ENCODE results near the gene POPDC2.

The POPDC2 gene

GRCh38 chr3:119639494-119640350 is 20.7 kb downstream of the POPDC2 start:
- DNase-seq (ENCODE audit: low spot score): no peak

DNA sequence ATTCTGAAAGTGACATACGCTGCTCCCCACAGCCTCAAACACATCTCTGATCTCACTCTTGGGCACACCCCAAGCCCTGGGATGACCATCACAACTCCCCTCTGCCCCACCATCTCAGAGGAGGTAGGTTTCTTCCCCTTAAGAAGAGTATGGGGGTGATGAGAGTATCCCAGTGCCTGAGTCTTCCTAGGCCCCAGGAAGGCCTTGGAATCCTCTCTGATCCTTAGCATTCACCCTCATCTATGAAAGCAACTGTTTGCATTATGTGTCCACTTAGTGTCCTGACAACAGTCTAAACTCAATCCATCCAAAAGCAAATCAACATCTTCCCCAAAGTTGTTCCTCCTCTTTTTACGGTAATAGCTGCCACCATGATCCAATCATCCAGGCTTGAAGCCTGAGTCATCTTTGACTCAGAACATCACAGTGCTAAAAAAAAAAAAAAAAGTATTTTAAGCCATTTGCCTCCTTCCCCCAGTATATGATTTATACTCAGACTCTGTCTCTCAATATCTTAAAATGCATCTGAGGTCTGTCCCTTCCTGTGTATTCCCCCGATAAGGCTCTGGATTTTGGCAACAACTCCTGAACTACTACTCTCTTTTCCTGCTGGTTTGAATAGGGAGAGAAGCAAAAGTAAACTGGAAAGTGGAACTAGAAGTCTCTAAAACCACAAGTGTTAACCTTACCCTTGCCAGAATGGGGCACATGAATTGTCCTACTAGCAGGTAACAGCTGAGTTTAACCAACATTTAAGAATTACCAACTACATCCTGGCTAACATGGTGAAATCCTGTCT is 22.5 kb downstream of the POPDC2 start:
- peak; percentile 80 for DNase-seq (ENCODE audit: low spot score)

DNA sequence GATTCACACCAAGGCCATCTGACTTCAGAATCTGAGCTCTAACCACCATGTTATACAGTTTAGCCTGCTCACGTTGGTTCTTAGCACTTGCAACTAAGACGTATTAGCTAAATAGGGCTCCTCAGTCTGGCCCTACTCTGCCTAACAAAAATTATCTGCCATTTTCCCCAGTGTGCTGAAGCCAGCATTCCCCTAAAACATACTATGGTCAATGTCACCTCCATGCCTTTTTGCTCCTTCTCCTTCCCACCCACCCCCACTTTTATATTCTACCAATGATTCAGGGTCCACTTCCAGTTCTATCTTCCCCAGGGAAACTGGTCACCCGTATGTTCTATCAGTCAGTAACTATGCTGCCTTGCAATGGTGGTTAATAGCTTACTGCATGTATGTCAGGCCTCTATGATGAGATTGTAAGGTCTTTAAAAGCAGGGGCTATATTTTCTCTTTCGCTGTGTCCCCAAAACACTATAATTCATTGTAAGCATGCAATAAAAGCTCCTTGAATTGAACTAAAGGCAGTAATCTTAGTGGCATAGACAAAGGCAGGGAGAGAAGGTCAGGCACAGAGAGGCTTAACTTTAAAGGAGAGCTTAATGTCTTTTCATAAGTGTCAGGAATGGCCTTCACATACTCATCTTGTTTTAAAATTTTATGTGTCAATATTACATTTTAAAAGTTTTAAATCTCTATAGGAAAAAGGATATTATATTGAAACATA is 23.3 kb downstream of the POPDC2 start:
- no peak for DNase-seq (ENCODE audit: low spot score)

DNA sequence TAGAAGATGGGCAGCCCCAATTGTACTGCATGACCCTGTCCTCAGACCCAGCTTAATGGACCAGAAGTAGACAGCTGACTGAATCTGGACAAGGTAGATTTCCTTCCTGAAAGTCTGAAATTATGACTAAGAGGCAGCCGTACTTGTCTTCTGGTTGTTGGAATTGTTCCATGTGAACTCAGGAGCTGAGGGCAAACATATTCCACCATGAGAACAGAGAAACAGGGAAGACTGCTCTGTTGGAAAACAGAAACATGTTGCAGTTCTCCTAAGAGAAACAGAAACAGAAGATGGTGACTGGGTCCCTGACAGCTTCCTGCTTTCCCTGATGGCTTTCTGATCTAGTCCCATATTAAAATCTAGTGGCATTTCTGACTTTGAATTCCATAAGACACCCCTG is 24.1 kb downstream of the POPDC2 start:
- DNase-seq (ENCODE audit: low spot score): no peak

- no peak for DNase-seq (ENCODE audit: low spot score)
Observed at GRCh38 chr3:119635719-119636118, 24.7 kb downstream of the POPDC2 start.

GRCh38 chr3:119632829-119633228 is 27.6 kb downstream of the POPDC2 start:
- no peak for DNase-seq (ENCODE audit: low spot score)

GRCh38 chr3:119632216-119632615 is 28.2 kb downstream of the POPDC2 start:
- no peak for DNase-seq (ENCODE audit: low spot score)

- DNase-seq (ENCODE audit: low spot score): no peak
Observed at GRCh38 chr3:119631516-119631915, 28.9 kb downstream of the POPDC2 start.

- DNase-seq (ENCODE audit: low spot score): no peak
Observed at GRCh38 chr3:119630880-119631329, 29.5 kb downstream of the POPDC2 start.

GRCh38 chr3:119630128-119630879 is 30.1 kb downstream of the POPDC2 start:
- peak; percentile 84 for DNase-seq (ENCODE audit: low spot score)

DNA sequence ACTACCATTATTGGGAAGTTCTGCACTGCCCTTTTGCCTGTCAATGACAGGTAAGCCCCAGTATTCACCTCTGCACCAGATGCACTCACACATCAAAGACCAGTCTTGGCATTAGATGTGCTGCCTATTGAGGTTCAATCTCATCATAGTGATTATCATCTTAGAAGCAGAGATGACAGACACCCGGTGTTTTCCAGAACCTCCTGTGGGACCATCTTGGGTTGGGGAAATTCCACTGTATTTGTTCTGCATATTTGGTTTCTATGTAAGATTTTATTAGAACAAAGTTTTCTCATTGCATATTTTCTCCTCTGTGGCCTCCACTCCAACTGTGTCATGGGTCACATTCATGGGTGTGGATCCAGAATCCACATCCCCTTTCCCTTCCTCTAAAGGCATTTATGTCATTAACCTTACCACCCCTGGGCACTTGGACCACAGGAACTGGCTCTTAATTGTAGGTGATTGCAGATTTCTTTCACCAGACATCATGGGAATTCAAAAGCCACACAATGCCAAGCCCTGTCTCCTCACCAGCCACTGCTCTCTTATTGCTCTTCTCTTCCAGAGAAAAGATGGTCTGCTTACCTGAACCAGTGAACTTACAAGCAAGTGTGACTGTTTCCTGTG is 31.5 kb downstream of the POPDC2 start:
- DNase-seq (ENCODE audit: low spot score): peak; percentile 46

- DNase-seq (ENCODE audit: low spot score): no peak
Observed at GRCh38 chr3:119628390-119628789, 32.0 kb downstream of the POPDC2 start.

DNA sequence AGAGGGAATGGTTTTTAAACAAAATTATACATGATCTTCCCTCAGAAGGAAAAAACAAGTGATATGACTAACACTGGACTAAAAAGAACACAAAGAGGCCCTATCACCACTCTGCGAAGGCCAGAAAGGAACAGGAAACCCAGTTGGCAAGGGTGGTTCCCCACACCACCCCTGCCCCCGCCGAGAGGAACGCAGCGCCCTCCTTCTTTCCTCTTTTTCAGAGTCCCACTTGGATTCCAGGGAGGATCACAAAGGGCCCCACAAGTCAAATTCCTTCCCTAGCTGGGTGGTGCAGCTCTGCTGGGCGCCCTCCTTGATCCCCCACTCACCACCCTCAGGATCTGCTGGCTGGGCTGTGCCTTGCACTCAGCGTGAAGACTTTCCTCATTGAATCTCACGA is 32.9 kb downstream of the POPDC2 start:
- DNase-seq (ENCODE audit: low spot score): no peak

- DNase-seq (ENCODE audit: low spot score): no peak
Observed at GRCh38 chr3:119626196-119626595, 34.2 kb downstream of the POPDC2 start.

DNA sequence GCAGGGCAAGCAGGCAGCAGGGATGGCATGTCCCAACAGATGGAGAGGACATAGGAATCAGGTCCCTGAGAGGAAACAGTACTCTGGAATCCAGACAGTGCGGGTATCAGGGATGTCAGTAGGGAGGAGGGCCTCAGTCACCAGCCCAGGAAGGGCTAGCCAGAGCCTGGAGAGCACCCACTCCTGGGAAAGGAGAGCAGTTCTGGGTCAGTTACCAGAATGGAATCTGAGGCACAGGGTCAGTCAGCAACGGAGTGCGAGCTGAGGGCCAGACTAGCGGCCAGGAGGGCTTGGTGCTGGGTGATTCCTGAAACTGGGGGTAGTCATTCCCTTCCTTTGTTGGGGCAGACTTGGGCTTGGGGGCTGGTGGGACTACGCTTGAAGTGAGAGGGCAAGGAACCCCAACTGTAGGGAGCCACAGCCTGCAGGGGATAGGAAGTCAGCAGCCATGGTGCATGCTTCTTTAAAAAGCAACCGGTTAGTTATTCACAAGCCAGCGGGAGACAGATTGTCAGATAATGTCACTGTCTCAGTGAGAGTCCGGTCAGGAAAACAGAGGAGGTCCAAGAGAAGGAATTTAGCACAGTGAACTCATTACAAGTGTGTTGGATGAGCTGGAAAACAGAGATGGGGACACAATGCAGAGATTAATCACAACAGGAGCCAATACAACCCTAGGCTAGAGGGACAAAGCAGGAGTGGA is 34.8 kb downstream of the POPDC2 start:
- no peak for DNase-seq (ENCODE audit: low spot score)

GRCh38 chr3:119624002-119624720 is 36.2 kb downstream of the POPDC2 start:
- DNase-seq (ENCODE audit: low spot score): no peak

- DNase-seq (ENCODE audit: low spot score): no peak
Observed at GRCh38 chr3:119620899-119621298, 39.5 kb downstream of the POPDC2 start.

DNA sequence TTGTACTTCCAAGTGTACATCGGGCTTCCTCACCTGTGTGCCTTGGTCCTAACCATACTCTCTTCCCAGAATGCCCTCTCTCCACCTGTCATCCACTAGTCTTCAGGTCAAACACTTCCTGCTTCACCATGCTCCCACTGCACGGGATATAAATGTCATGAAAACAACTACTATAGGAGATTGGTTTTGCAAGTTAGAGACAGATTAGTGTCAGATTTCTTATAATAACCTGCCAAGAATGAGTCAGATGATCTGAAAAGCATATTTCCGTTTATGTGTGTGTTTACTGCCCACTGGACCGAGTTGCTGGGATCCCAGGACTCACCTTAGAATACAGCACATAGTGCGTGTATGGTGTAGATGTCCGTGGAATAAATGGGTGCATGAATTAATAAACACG is 41.3 kb downstream of the POPDC2 start:
- no peak for DNase-seq (ENCODE audit: low spot score)

DNA sequence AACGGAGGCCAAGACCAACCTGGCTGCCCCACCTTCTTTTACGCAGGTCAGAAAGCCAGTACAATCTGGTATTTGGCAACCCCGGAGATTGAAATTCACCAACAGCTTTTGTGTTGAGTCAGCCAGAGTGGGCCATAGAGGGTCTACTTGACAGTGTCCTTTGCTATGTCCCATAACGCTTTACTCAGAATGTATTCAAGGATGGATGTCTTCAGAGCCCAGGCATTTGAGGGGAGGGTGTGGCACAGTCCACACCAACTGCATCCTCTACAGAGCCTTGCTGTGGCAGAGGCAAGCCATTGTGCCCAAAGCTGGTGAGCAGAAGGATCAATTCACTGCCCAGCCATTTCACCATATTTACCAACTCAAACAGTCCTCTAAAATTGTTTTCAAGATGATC is 44.3 kb downstream of the POPDC2 start:
- no peak for DNase-seq (ENCODE audit: low spot score)

DNA sequence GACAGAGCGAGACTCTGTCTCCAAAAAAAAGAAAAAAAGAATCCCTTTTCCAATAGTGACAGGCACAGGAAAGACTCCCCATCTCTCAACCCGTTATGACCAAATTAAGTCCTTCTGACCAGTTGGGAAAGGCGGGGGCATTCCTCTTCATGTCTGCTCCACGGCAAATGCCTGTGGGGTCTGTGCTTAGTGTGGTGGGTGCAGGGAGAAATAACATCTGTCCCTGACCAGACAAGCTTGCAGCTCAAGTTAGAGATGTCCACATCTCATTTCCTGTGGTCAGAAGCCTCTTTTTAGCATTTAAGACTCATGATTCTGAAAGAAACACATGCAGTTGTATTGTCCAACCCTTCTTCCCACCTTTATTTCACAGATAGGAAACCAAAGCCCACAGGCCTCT is 46.5 kb downstream of the POPDC2 start:
- no peak for DNase-seq (ENCODE audit: low spot score)

All from AG20443 (cell line).